ENCODE measurements around the gene IL36RN. TPM values are rescaled to one million over a fixed set of nuclear protein-coding genes. Genes with fewer than 3 reads are reported as not detected.

Gene IL36RN
- total RNA-seq, 1 experiment from 2014 or later: 0.36 TPM

DNA sequence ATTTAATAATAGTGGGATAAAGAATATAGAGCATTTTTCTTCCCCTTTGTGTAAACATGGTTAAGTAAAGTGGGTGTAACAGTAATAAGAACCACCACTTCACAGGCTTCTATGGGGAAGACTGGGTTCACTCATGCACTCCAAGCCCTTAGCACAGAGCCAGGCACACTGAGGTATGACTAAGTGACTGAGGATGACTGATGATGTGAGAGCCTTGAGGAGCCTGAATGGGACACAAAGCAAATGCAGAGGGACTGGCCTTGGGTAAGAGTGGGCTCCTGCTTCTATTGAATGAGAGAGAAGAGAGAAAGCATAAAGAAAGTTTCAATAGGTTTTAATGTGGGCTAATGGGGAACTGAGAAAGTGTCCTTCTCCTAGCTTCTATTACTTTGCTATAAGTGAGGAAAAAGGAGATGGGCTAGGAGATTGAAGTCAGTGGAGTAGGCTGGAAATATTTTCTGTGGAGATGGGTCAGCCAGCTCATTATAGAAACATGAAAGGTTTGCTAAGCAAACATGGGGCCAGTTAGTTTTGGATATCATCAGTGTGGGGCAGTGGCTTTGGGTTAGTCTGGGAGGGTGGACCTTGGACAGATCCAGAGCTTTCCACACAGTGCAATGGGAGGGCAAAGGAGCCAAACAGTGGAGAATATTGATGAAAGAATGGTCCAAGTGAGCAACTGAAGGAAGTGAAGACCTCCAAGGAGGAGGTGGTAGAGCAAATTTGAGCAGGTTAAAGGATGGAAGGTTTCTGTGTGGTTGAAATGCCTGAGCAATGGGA, 29.4 kb downstream of the IL36RN start:
- ChIA-PET POLR2A (ENCODE audit: unreplicated experiment) (no interaction called here), CTCF (no interaction called here)
- Histone ChIP-seq H3K9ac (ENCODE audit: low read length) (no peak overlapping the region), H4K20me1 (ENCODE audit: low read length) (no peaks in the 10 kb centered on the region), H3K27ac (ENCODE audit: low read length) (no peak overlapping the region), H3K4me2 (ENCODE audit: low read length) (no peak overlapping the region), H3K4me3 (ENCODE audit: low read length) (no peak overlapping the region), H3K79me2 (ENCODE audit: low read length) (no peaks in the 10 kb centered on the region), H3K4me1 (ENCODE audit: insufficient read depth, low read length) (no peaks in the 10 kb centered on the region), H3F3A (ENCODE audit: low read length, unreplicated experiment) (no peaks in the 10 kb centered on the region), H3K9me3 (ENCODE audit: low read length) (no peaks in the 10 kb centered on the region), H3K9me2 (replicated peaks; ENCODE audit: low read length) (no peaks in the 10 kb centered on the region), H2AFZ (ENCODE audit: low read length) (no peak overlapping the region), H3K36me3 (ENCODE audit: low read depth, low read length) (no peaks in the 10 kb centered on the region), H3K27me3 (ENCODE audit: low read length) (no peaks in the 10 kb centered on the region)
- ATAC-seq: no peak
- intact Hi-C loops (cut with micrococcal nuclease): no loop called here
- TF ChIP-seq, protein P1, sequence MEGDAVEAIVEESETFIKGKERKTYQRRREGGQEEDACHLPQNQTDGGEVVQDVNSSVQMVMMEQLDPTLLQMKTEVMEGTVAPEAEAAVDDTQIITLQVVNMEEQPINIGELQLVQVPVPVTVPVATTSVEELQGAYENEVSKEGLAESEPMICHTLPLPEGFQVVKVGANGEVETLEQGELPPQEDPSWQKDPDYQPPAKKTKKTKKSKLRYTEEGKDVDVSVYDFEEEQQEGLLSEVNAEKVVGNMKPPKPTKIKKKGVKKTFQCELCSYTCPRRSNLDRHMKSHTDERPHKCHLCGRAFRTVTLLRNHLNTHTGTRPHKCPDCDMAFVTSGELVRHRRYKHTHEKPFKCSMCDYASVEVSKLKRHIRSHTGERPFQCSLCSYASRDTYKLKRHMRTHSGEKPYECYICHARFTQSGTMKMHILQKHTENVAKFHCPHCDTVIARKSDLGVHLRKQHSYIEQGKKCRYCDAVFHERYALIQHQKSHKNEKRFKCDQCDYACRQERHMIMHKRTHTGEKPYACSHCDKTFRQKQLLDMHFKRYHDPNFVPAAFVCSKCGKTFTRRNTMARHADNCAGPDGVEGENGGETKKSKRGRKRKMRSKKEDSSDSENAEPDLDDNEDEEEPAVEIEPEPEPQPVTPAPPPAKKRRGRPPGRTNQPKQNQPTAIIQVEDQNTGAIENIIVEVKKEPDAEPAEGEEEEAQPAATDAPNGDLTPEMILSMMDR (conservative IDR thresholded peaks at IDR 0.05; ENCODE audit: low read depth, low read length): no peak
- no peak for TF ChIP-seq EZH2phosphoT487 (IDR thresholded peaks at IDR 0.05; ENCODE audit: borderline replicate concordance, low read length)
- TF ChIP-seq EZH2 (IDR thresholded peaks at IDR 0.05; ENCODE audit: low read length, unreplicated experiment): no peak
- BruUV-seq (replicated peaks): no TSS peak
- no peak for DNase-seq

DNA sequence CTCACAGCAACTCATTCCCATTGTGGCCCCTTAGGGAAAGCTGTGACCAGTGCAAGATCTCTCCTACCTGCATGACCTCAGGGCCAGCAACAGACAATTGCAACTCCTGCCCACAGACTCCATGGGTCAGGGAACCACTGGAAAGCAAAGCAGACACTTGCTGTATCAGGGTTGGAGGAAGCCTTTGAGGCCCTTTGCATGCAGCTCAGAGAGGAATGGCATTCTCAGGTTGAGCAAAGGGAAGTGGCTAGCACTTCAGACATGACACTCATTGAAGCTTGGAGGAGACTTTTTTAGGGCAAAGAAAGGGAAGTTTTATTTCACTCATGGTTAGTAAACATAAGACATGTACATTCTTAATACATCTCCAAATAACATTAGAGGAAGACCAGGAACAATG, 30.9 kb downstream of the IL36RN start:
- ChIA-PET POLR2A (ENCODE audit: unreplicated experiment) (no interaction called here), CTCF (no interaction called here)
- Histone ChIP-seq H3F3A (ENCODE audit: low read length, unreplicated experiment) (no peaks in the 10 kb centered on the region), H3K36me3 (ENCODE audit: low read depth, low read length) (no peaks in the 10 kb centered on the region), H3K79me2 (ENCODE audit: low read length) (no peaks in the 10 kb centered on the region), H3K9me3 (ENCODE audit: low read length) (no peaks in the 10 kb centered on the region), H3K9ac (ENCODE audit: low read length) (no peak overlapping the region), H3K4me3 (ENCODE audit: low read length) (no peak overlapping the region), H3K4me1 (ENCODE audit: insufficient read depth, low read length) (no peaks in the 10 kb centered on the region), H4K20me1 (ENCODE audit: low read length) (no peaks in the 10 kb centered on the region), H3K4me2 (ENCODE audit: low read length) (no peak overlapping the region), H2AFZ (ENCODE audit: low read length) (no peak overlapping the region), H3K27ac (ENCODE audit: low read length) (no peak overlapping the region), H3K9me2 (replicated peaks; ENCODE audit: low read length) (no peaks in the 10 kb centered on the region), H3K27me3 (ENCODE audit: low read length) (no peaks in the 10 kb centered on the region)
- BruUV-seq (replicated peaks): no TSS peak
- ATAC-seq (no peak), DNase-seq (no peak)
- intact Hi-C loops (cut with micrococcal nuclease): no loop called here
- TF ChIP-seq, protein P1 (conservative IDR thresholded peaks at IDR 0.05; ENCODE audit: low read depth, low read length): no peak
- TF ChIP-seq EZH2 (IDR thresholded peaks at IDR 0.05; ENCODE audit: low read length, unreplicated experiment) (no peak), EZH2phosphoT487 (IDR thresholded peaks at IDR 0.05; ENCODE audit: borderline replicate concordance, low read length) (no peak)

DNA sequence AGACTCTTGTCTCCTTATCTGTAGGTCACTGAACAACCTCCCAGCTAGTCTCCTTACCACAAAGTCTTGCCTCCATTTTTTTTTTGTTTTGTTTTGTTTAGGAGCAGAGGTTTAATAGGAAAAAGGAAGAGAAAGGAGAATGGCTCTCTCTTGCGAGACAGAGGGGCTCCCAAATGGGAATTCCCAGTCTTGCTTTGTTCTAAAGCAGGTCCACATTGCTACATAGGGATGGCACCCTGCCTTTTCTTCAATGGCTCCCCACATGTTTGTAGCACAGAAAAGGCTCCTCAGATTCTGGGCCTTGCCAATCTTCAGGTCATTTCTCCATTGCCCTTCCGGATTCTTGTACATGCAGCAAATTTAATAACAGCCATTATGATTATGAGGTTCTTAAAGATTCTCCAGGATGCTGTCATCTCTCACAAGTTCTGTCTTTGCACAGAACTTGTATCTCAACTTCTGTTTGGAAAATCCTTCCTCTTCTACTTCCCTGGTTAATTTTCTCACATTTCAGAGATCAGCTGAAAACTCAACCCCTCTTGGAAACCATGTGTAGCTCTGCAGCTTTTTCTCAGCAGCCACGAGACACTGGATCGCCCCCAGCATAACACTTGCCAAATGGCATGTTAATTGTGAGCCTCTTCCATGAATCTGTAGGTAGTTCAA, 32.4 kb downstream of the IL36RN start:
- no peaks in the 10 kb centered on the region for H3K27me3 ChIP-seq (ENCODE audit: low read length)
- no peaks in the 10 kb centered on the region for H3K9me2 ChIP-seq (replicated peaks; ENCODE audit: low read length)
- H4K20me1 ChIP-seq (ENCODE audit: low read length): no peaks in the 10 kb centered on the region
- H2AFZ ChIP-seq (ENCODE audit: low read length): no peak overlapping the region
- H3K9me3 ChIP-seq (ENCODE audit: low read length): no peaks in the 10 kb centered on the region
- no peak overlapping the region for H3K27ac ChIP-seq (ENCODE audit: low read length)
- no peak for ATAC-seq
- ChIA-PET CTCF (no interaction called here), POLR2A (ENCODE audit: unreplicated experiment) (no interaction called here)
- no TSS peak for BruUV-seq (replicated peaks)
- no peaks in the 10 kb centered on the region for H3F3A ChIP-seq (ENCODE audit: low read length, unreplicated experiment)
- H3K4me1 ChIP-seq (ENCODE audit: insufficient read depth, low read length): no peaks in the 10 kb centered on the region
- TF ChIP-seq EZH2 (IDR thresholded peaks at IDR 0.05; ENCODE audit: low read length, unreplicated experiment) (no peak), EZH2phosphoT487 (IDR thresholded peaks at IDR 0.05; ENCODE audit: borderline replicate concordance, low read length) (no peak)
- TF ChIP-seq, protein P1 (conservative IDR thresholded peaks at IDR 0.05; ENCODE audit: low read depth, low read length): no peak
- intact Hi-C loops (cut with micrococcal nuclease): no loop called here
- H3K4me2 ChIP-seq (ENCODE audit: low read length): no peak overlapping the region
- H3K9ac ChIP-seq (ENCODE audit: low read length): no peak overlapping the region
- H3K36me3 ChIP-seq (ENCODE audit: low read depth, low read length): no peaks in the 10 kb centered on the region
- H3K4me3 ChIP-seq (ENCODE audit: low read length): no peak overlapping the region
- DNase-seq: no peak
- H3K79me2 ChIP-seq (ENCODE audit: low read length): no peaks in the 10 kb centered on the region

Data from PC-3 (cell line).